G401.6 (cell line): ENCODE measurements around the gene PSMA8.
"Not testable (repeated sequence)": the region's sequence is repeated elsewhere in the genome, so short reads cannot be mapped to it uniquely, and the experiment has no call there.

Source experiments
- FAIRE-seq: peaks from 2 replicates; lab custom pipeline; 2012; peaks lifted over from hg19 to GRCh38; lab: Jason Lieb, UNC

The PSMA8 gene

DNA sequence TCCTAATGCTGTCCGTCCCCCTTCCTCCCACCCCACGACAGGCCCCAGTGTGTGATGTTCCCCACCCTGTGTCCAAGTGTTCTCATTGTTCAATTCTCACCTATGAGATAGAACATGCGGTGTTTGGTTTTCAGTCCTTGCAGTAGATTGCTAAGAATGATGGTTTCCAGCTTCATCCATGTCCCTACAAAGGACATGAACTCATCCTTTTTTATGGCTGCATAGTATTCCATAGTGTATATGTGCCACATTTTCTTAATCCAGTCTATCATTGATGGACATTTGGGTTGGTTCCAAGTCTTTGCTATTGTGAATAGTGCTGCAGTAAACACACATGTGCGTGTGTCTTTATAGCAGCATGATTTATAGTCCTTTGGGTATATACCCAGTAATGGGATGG is 105.0 kb downstream of the PSMA8 start:
- FAIRE-seq, result not testable (repeated sequence)

- FAIRE-seq, result not testable (repeated sequence)
These were observed 108.7 kb downstream of the PSMA8 start for GRCh38 chr18:26242392-26242791.
